C4-2B (cell line): ENCODE measurements around the gene ZNF414.

Experiments
- H3K27ac ChIP-seq: fragments of 450-650 bp; 2 replicates; pipeline ENCODE4 v1.5.1; 2017
- ZFX ChIP-seq: fragments of 450-650 bp; IDR thresholded peaks from 2 replicates; pipeline ENCODE4 v1.6.1; 2017
- TF ChIP-seq, protein P1 (sequence below): fragments of 450-650 bp; conservative IDR thresholded peaks from 2 replicates; pipeline ENCODE4 v1.5.1; 2017; ENCODE audit warnings: mild to moderate bottlenecking

Gene ZNF414

DNA sequence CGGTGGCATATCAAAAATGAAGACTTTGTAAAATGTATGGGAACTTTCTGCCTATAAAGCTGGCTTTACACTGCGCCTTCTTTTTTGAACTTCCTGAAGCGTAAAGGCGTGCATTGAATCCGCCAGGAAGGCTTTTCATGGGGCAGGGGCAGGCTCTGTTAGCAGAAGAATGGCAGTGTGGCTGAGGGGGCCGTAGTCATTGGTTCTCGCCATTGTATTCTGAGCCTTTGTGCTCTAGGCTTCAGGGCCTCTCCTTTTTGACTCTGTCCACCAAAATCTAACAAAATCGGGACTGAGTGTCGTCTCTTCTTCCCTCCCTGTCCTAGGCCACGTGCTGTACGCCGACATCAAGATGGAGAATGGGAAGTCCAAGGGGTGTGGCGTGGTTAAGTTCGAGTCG, 25.6 kb downstream of the ZNF414 start:
- no peak overlapping the region for H3K27ac ChIP-seq
- TF ChIP-seq, protein P1, sequence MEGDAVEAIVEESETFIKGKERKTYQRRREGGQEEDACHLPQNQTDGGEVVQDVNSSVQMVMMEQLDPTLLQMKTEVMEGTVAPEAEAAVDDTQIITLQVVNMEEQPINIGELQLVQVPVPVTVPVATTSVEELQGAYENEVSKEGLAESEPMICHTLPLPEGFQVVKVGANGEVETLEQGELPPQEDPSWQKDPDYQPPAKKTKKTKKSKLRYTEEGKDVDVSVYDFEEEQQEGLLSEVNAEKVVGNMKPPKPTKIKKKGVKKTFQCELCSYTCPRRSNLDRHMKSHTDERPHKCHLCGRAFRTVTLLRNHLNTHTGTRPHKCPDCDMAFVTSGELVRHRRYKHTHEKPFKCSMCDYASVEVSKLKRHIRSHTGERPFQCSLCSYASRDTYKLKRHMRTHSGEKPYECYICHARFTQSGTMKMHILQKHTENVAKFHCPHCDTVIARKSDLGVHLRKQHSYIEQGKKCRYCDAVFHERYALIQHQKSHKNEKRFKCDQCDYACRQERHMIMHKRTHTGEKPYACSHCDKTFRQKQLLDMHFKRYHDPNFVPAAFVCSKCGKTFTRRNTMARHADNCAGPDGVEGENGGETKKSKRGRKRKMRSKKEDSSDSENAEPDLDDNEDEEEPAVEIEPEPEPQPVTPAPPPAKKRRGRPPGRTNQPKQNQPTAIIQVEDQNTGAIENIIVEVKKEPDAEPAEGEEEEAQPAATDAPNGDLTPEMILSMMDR, result no peak
- no peak for TF ChIP-seq ZFX

DNA sequence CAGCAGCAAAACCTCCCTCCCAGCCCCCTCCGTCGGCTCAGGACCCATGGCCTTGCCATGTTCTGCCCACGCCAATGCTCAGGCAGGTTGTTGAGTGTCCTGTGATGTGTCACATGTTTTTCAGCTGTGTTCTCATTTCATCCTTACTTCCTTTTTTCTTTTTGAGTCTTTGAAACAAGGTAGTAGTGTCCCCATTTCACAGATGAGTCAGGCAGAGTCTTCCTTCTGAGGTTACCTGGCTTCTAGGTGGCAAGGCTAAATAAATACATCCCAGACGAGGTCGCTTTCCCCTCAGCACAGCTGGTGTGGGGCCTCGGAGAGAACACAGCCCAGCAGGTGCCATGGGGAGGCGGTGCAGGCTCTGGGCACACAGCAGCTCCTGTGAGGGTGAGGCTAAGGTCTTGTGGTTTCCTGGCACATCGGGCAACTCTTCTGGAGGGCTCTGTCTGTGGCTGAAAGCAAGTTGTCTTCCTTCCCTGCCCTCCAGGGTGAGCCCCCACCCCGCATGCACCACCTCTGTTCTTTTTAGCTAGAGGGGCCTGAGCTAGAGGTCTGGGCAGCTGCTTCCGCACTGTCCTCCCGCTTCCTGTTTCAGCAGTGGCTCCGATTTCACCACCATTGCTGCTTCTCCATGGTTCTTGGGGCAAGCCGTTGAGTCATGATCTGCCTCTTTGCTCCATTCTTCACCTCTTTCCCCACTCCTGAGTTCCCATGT, 26.7 kb downstream of the ZNF414 start:
- H3K27ac ChIP-seq, result no peak overlapping the region
- TF ChIP-seq, protein P1, result no peak
- no peak for TF ChIP-seq ZFX

DNA sequence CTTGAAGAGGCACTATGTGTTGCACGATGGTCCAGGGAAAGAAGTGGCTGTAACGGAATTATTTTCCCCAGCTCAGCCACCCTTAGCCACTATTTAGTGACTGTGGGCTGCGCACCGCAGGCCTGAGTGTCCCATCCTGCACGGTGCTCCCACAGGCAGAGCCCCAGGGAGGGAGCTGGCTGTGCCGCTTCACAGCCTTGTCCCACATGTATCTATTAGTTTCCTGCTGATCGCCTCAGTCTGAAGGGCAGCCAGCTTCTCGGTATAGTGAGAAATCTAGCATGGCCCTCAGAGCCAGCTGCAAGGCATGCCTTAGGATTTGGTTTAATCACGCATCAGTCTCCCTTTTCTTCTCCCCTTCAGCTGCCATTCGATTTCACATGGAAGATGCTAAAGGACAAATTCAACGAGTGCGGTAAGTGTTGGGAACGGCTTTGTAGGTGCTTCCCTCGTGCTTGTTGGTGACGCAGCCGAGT, 27.3 kb downstream of the ZNF414 start:
- TF ChIP-seq, protein P1, result no peak
- TF ChIP-seq ZFX, result no peak
- H3K27ac ChIP-seq, result no peak overlapping the region

DNA sequence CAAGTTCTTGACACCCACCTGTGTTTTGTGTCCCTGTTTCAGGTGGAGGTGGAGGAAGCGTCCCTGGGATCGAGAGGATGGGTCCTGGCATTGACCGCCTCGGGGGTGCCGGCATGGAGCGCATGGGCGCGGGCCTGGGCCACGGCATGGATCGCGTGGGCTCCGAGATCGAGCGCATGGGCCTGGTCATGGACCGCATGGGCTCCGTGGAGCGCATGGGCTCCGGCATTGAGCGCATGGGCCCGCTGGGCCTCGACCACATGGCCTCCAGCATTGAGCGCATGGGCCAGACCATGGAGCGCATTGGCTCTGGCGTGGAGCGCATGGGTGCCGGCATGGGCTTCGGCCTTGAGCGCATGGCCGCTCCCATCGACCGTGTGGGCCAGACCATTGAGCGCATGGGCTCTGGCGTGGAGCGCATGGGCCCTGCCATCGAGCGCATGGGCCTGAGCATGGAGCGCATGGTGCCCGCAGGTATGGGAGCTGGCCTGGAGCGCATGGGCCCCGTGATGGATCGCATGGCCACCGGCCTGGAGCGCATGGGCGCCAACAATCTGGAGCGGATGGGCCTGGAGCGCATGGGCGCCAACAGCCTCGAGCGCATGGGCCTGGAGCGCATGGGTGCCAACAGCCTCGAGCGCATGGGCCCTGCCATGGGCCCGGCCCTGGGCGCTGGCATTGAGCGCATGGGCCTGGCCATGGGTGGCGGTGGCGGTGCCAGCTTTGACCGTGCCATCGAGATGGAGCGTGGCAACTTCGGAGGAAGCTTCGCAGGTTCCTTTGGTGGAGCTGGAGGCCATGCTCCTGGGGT, 28.2 kb downstream of the ZNF414 start:
- H3K27ac ChIP-seq, result no peak overlapping the region
- TF ChIP-seq, protein P1, result no peak
- TF ChIP-seq ZFX, result no peak

DNA sequence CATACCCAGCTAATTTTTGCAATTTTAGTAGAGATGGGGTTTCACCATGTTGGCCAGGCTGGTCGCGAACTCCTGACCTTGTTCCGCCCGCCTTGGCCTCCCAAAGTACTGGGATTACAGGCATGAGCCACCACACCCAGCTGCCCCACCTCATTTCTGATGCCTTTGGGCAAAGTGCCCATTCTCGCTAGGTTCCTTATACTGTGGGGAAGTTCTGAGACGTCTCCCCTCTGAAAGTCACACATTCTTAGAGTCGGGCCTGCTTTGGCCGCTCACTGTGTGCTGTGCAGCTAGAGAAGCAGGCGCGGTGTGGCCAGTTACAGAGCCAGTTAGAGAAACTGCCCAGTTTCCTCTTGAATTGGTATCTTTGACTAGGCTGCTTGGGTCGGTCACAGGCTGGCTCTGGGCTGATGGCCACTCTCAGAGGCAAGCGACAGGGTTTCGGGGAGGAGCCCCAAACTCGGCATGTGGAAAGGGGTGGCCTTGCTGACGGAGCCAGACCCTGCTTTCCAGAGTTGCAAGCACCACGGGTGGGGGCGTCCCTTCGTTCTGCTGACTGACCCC, 29.6 kb downstream of the ZNF414 start:
- TF ChIP-seq, protein P1, result no peak
- TF ChIP-seq ZFX, result no peak
- no peak overlapping the region for H3K27ac ChIP-seq

DNA sequence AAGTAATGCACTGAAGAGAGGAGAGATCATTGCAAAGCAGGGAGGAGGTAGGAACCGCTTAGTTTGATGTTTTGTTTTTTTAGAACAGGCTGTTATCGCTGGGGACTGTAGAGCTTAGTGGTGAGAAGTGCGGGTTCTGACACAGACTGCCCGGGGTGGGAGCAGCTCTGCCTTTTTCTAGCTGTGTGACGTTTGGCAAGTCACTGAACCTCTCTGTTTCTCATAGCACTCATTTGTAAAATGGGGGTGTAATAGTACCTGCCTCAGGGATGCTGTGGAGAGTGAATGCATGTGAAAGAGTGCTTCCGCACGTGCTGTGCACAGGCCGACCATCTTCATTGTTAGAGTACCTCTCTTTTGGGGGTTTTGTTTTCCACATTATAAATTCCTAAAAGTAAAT, 30.8 kb downstream of the ZNF414 start:
- TF ChIP-seq, protein P1, result no peak
- TF ChIP-seq ZFX, result no peak

DNA sequence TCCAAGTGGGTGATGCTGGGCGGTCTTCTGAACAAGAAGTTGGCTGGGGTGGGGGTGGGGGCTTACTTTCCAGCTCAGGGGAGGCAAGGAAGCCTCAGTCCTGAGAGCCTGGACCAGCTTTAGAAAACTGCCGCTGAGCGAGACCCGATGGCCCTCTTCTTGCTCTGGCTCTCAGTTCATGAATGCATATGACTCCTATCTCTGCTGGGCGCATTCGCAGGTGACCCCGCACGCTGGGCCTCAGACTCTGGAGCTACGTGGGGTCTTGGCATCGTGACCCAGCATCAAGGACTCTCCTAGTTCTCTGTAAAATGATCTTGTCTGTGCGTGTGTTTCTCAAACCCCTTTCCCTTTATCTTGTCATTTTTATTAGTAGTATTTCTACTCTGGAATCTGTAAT, 31.3 kb downstream of the ZNF414 start:
- TF ChIP-seq, protein P1, result no peak
- no peak for TF ChIP-seq ZFX
- H3K27ac ChIP-seq, result no peak overlapping the region

More for the DNA sequence above, 30.8 kb downstream of the ZNF414 start:
- no peak overlapping the region for H3K27ac ChIP-seq
